PC-3 (cell line): ENCODE results near the gene SH2D6. TPM values are rescaled to one million over a fixed set of nuclear protein-coding genes. Genes with fewer than 3 reads are reported as not detected.

Experiments used
- ATAC-seq: fragments of 200-7000 bp; cut with Tn5 transposase; 2 replicates; pipeline ENCODE4 v1.9.1; 2020; ENCODE audit warnings: mild to moderate bottlenecking, moderate library complexity
- BruUV-seq: library from RNA; stranded (reverse); fragments of 400-500 nt; replicated peaks from 2 replicates; lab custom pipeline; 2021; lab: Mats Ljungman, UMichigan
- CTCF ChIA-PET: fragments of 300-600 bp; sonication (Branson Sonifier 250); formaldehyde crosslinking; loops from one replicate; lab custom pipeline; 2022; ENCODE audit warnings: antibody characterized with exemption; lab: Charles Lee
- POLR2A ChIA-PET: fragments of 300-600 bp; sonication (Branson Sonifier 250); formaldehyde crosslinking; loops from one replicate; lab custom pipeline; 2022; ENCODE audit warnings: antibody characterized with exemption; ENCODE audit not compliant: unreplicated experiment; lab: Charles Lee
- DNase-seq: peaks from one replicate; pipeline ENCODE4 v3.0.0-alpha.2; 2015
- H2AFZ ChIP-seq: fragments of 300-600 bp; sonication (generic); 2 replicates; pipeline ENCODE4 v1.6.0; 2016; ENCODE audit warnings: antibody characterized with exemption, low read length
- H3F3A ChIP-seq: fragments of 300-600 bp; sonication (generic); one replicate; pipeline ENCODE4 v1.6.0; 2017; ENCODE audit warnings: antibody characterized with exemption, low read length, control low read depth, mild to moderate bottlenecking; ENCODE audit not compliant: unreplicated experiment
- H3K27ac ChIP-seq: fragments of 300-600 bp; sonication (generic); 2 replicates; pipeline ENCODE4 v1.5.1; 2016; ENCODE audit warnings: mild to moderate bottlenecking, low read length
- H3K27me3 ChIP-seq: fragments of 300-600 bp; sonication (generic); 2 replicates; pipeline ENCODE4 v1.6.1; 2016; ENCODE audit warnings: low read length, mixed read lengths
- H3K36me3 ChIP-seq: fragments of 300-600 bp; sonication (generic); 2 replicates; pipeline ENCODE4 v1.6.1; 2016; ENCODE audit warnings: low read depth, mixed run types, low read length, mixed read lengths
- H3K4me1 ChIP-seq: fragments of 300-600 bp; sonication (generic); 2 replicates; pipeline ENCODE4 v1.5.1; 2016; ENCODE audit warnings: low read length; ENCODE audit not compliant: insufficient read depth
- H3K4me2 ChIP-seq: fragments of 300-600 bp; sonication (generic); 2 replicates; pipeline ENCODE4 v1.6.0; 2016; ENCODE audit warnings: low read length
- H3K4me3 ChIP-seq: fragments of 300-600 bp; sonication (generic); 2 replicates; pipeline ENCODE4 v1.5.1; 2016; ENCODE audit warnings: mild to moderate bottlenecking, low read length, mixed read lengths
- H3K79me2 ChIP-seq: fragments of 300-600 bp; sonication (generic); 2 replicates; pipeline ENCODE4 v1.6.1; 2017; ENCODE audit warnings: low read length, mixed read lengths
- H3K9ac ChIP-seq: fragments of 300-600 bp; sonication (generic); 2 replicates; pipeline ENCODE4 v1.6.0; 2016; ENCODE audit warnings: mild to moderate bottlenecking, low read length
- H3K9me2 ChIP-seq: fragments of 300-600 bp; sonication (generic); replicated peaks from 2 replicates; pipeline ENCODE4 v1.6.1; 2016; ENCODE audit warnings: mixed run types, low read length, mixed read lengths
- H3K9me3 ChIP-seq: fragments of 300-600 bp; sonication (generic); 2 replicates; pipeline ENCODE4 v1.6.1; 2016; ENCODE audit warnings: low read length, mixed read lengths
- H4K20me1 ChIP-seq: fragments of 300-600 bp; sonication (generic); 2 replicates; pipeline ENCODE4 v1.6.1; 2016; ENCODE audit warnings: low read length, mixed read lengths
- EZH2 ChIP-seq: fragments of 300-600 bp; sonication (generic); IDR thresholded peaks from one replicate; pipeline ENCODE4 v1.6.1; 2017; ENCODE audit warnings: antibody characterized with exemption, mild to moderate bottlenecking, low read length; ENCODE audit not compliant: unreplicated experiment
- EZH2phosphoT487 ChIP-seq: fragments of 300-600 bp; sonication (generic); IDR thresholded peaks from 2 replicates; pipeline ENCODE4 v1.6.1; 2018; ENCODE audit warnings: mild to moderate bottlenecking, antibody characterized with exemption, low read length, borderline replicate concordance
- intact Hi-C: fragments of 100-400 bp; cut with micrococcal nuclease; formaldehyde crosslinking; loops from 2 replicates; pipeline ENCODE4 v1.9.0; 2023
- total RNA-seq: library from RNA; depleted of rRNA; stranded (reverse); fragments of >200 nt; gene quantifications from 2 replicates; pipeline ENCODE4 v1.2.3, GENCODE V29; 2014
- TF ChIP-seq, protein P1 (sequence below): fragments of 300-600 bp; sonication (generic); conservative IDR thresholded peaks from 2 replicates; pipeline ENCODE4 v1.5.1; 2017; ENCODE audit warnings: antibody characterized with exemption, low read depth, mild to moderate bottlenecking, low read length

Gene SH2D6
- total RNA-seq, 1 experiment from 2014 or later: not detected

DNA sequence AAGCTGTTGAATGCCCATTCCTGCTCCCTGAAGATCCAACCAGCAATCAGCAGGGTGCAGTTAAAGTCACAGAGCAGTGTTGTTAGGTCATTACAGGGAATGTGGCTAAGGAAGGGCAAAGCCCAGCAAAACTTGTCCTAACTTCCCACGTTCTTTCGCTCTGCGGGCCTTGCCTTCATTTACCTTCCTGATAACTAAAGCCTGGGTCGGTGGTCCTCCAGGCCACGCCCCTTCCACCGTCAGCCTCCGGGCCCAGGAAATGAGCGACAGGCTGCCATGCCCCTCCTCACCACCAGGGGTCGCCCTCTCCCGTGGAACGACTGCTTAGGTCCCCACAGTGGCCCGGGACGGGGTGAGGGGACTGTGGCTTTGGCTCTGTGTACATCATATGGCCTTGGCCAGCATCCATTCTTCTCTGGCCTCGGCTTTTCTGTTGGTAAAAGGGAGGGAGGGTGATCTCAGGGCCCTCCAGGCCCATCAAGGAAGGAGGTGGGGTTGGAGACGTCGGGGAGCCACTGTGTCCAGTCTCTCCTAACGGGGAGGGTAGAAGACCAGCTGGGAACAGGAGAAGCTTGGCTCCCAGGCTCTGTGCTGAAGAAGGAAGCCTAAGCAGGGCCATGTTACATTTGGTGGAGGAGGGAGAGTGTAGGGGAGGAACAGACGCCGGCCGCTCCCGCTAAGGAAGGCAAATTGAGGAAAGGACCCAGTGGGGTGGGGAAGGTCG is 2.2 kb downstream of the SH2D6 start:
- CTCF ChIA-PET: interaction anchor here (0.6 to 1.5 kb wide), 7 partner anchors 51 to 131 kb away, joined by 3 to 14 read pairs (median 4); partner anchors contain the start of gene MAT2A
- H3K36me3 ChIP-seq: no peaks in the 10 kb centered on the region
- no peaks in the 10 kb centered on the region for H3K27me3 ChIP-seq
- H3K79me2 ChIP-seq: 0 out of 2 replicates have a peak, but pooled peaks cover 8% of the 10 kb centered on the region
- POLR2A ChIA-PET: interaction anchor here (0.6 to 1.5 kb wide), 6 partner anchors 66 to 131 kb away, joined by 3 to 17 read pairs (median 4); partner anchors contain the start of genes ELMOD3, MAT2A and RETSAT
- intact Hi-C loops: loop anchor here (1.0 to 2.0 kb wide), 7 partner anchors 38 to 174 kb away; partner anchors contain the start of gene RNF181
- peaks cover 14% of the 10 kb centered on the region for H3F3A ChIP-seq
- peaks cover 43% of the 10 kb centered on the region for H3K4me1 ChIP-seq
- H3K9me2 ChIP-seq: no peaks in the 10 kb centered on the region
- TF ChIP-seq, protein P1, sequence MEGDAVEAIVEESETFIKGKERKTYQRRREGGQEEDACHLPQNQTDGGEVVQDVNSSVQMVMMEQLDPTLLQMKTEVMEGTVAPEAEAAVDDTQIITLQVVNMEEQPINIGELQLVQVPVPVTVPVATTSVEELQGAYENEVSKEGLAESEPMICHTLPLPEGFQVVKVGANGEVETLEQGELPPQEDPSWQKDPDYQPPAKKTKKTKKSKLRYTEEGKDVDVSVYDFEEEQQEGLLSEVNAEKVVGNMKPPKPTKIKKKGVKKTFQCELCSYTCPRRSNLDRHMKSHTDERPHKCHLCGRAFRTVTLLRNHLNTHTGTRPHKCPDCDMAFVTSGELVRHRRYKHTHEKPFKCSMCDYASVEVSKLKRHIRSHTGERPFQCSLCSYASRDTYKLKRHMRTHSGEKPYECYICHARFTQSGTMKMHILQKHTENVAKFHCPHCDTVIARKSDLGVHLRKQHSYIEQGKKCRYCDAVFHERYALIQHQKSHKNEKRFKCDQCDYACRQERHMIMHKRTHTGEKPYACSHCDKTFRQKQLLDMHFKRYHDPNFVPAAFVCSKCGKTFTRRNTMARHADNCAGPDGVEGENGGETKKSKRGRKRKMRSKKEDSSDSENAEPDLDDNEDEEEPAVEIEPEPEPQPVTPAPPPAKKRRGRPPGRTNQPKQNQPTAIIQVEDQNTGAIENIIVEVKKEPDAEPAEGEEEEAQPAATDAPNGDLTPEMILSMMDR: peak; percentile 99
- TF ChIP-seq EZH2 (no peak), EZH2phosphoT487 (no peak)
- ATAC-seq (peak; percentile 60), DNase-seq (peak; percentile 92)
- peak overlapping the region; percentile 61 for H2AFZ ChIP-seq
- TSS peak; percentile 95 for BruUV-seq
- no peaks in the 10 kb centered on the region for H3K9me3 ChIP-seq
- H4K20me1 ChIP-seq: no peaks in the 10 kb centered on the region
- H3K27ac ChIP-seq: peak overlapping the region; percentile 98
- H3K9ac ChIP-seq: peak overlapping the region; percentile 84
- peak overlapping the region; percentile 49 for H3K4me3 ChIP-seq
- H3K4me2 ChIP-seq: peak overlapping the region; percentile 77

DNA sequence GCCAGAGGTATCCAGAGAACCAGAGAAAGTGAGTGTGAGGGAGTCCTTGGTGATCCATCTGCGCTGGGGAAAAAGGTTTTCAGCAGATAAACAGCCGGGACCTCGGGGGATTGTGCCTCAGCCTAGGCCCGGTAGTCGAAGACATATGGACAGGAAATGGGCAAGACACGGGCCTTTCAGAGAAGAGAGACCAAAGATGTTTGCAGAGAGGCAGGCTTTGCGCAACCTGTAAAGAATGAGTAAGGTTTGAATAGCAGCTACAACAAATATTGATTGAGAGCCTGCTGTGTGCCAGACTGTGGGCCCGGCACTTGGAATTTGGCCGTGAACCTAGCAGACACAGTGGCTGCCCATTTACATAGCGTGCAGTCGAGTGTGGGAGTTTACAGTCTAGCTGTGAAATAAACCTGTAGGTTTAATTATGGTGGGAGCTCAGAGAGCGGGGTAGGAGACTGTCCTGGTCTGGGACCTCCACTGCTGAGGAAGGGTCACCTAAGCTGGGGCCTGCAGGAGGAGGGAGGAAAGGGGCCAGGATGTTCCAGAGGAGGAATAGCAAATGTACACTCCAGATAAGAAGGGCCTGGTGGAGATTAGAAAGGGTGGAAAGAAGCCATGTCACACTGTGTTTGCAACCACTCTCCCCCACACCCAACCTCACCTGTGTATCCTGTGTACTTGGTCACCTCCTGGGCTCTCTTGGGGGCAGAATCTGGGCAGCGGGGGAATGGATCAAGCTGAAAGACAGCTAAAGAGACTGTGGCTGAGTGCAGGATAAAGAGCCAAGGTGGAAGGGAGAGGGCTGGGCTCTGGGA is 3.0 kb downstream of the SH2D6 start:
- peak overlapping the region; percentile 49 for H3K4me3 ChIP-seq
- peak; percentile 68 for ATAC-seq
- H3K27ac ChIP-seq: peak overlapping the region; percentile 98

More for the DNA sequence above, 3.0 kb downstream of the SH2D6 start:
- no peaks in the 10 kb centered on the region for H4K20me1 ChIP-seq
- no peaks in the 10 kb centered on the region for H3K36me3 ChIP-seq
- H3K9ac ChIP-seq: peak overlapping the region; percentile 84
- H2AFZ ChIP-seq: peak overlapping the region; percentile 61
- peaks cover 43% of the 10 kb centered on the region for H3K4me1 ChIP-seq
- H3K4me2 ChIP-seq: peak overlapping the region; percentile 78
- intact Hi-C loops: loop anchor here (1.0 to 2.0 kb wide), 6 partner anchors 37 to 173 kb away; partner anchors contain the start of gene RNF181
- no peaks in the 10 kb centered on the region for H3K9me3 ChIP-seq
- H3K27me3 ChIP-seq: no peaks in the 10 kb centered on the region
- POLR2A ChIA-PET: interaction anchor here (0.6 to 1.5 kb wide), 9 partner anchors 51 to 153 kb away, joined by 3 to 17 read pairs (median 4); partner anchors contain the start of genes ELMOD3, MAT2A and RETSAT
- CTCF ChIA-PET: interaction anchor here (0.6 to 1.5 kb wide), 7 partner anchors 50 to 131 kb away, joined by 3 to 14 read pairs (median 4); partner anchors contain the start of gene MAT2A
- no peaks in the 10 kb centered on the region for H3K9me2 ChIP-seq
- peak; percentile 91 for TF ChIP-seq EZH2phosphoT487
- TF ChIP-seq, protein P1: no peak
- BruUV-seq: TSS peak; percentile 1
- 0 out of 2 replicates have a peak, but pooled peaks cover 8% of the 10 kb centered on the region for H3K79me2 ChIP-seq
- peak; percentile 95 for DNase-seq
- peaks cover 14% of the 10 kb centered on the region for H3F3A ChIP-seq
